HCT116 (cell line): ENCODE measurements around the gene ACMSD. TPM values are rescaled to one million over a fixed set of nuclear protein-coding genes. Genes with fewer than 3 reads are reported as not detected.

Experiments
- ATAC-seq: fragments of 200-7000 bp; cut with Tn5 transposase; 2 replicates; pipeline ENCODE4 v1.9.1; 2020; ENCODE audit warnings: mild to moderate bottlenecking, moderate library complexity
- BruUV-seq: library from RNA; stranded (reverse); fragments of 400-500 nt; replicated peaks from 2 replicates; lab custom pipeline; 2021; lab: Mats Ljungman, UMichigan
- CTCF ChIA-PET: fragments of 300-600 bp; sonication (Branson Sonifier 250); formaldehyde crosslinking; loops from one replicate; lab custom pipeline; 2021; ENCODE audit warnings: antibody characterized with exemption; lab: Charles Lee
- POLR2A ChIA-PET: fragments of 300-600, 350-600 bp; sonication (Branson Sonifier 250); formaldehyde crosslinking; loops from one replicate; lab custom pipeline; 2021; ENCODE audit warnings: antibody characterized with exemption; lab: Charles Lee
- RAD21 ChIA-PET, 2 experiments: fragments of 300-600 bp; sonication (Branson Sonifier 250); formaldehyde crosslinking; loops; one replicate each; lab custom pipeline; 2023; ENCODE audit warnings: low total read pairs in 2 of 2; ENCODE audit not compliant: uncharacterized antibody in 2 of 2, unreplicated experiment in 2 of 2, low non-redundant PET in 1 of 2; lab: Charles Lee
- DNase-seq: peaks from one replicate; pipeline ENCODE4 v3.0.0-alpha.2; 2010; ENCODE audit warnings: low read depth, low spot score
- H2AFZ ChIP-seq: fragments of 200-600 bp; shearing (Covaris generic), sonication (generic); 2 replicates; pipeline ENCODE4 v1.6.1; 2017; ENCODE audit warnings: low read depth, mixed run types, mixed read lengths, antibody characterized with exemption, low read length; ENCODE audit not compliant: poor library complexity, severe bottlenecking
- H3K27ac ChIP-seq: 2 replicates; pipeline ENCODE4 v1.5.1; 2012; ENCODE audit warnings: low read depth, low read length
- H3K27me3 ChIP-seq: fragments of 200-600 bp; sonication (generic); 2 replicates; pipeline ENCODE4 v1.6.1; 2016; ENCODE audit warnings: mixed run types, low read length, mixed read lengths; ENCODE audit not compliant: insufficient read depth
- H3K36me3 ChIP-seq, 2 experiments: fragments of 200-500 bp in 1 of 2; fragments of 200-600 bp in 1 of 2; sonication (Bioruptor generic) in 1 of 2; sonication (generic) in 1 of 2; 2 replicates each; pipeline versions ENCODE4 v1.5.1 to v1.6.1; 2014 to 2016; ENCODE audit warnings: low read length in 2 of 2, inconsistent platforms in 1 of 2, mixed read lengths in 1 of 2, mixed run types in 1 of 2; ENCODE audit not compliant: insufficient read depth in 2 of 2, control insufficient read depth in 1 of 2
- H3K4me1 ChIP-seq, 2 experiments: fragments of 200-600 bp in 1 of 2; sonication (generic) in 1 of 2; 2 replicates each; pipeline versions ENCODE4 v1.5.1 to v1.6.1; 2012 to 2017; ENCODE audit warnings: low read length in 2 of 2, inconsistent platforms in 1 of 2, mild to moderate bottlenecking in 1 of 2, mixed read lengths in 1 of 2, mixed run types in 1 of 2, moderate library complexity in 1 of 2; ENCODE audit not compliant: insufficient read depth in 2 of 2, control insufficient read depth in 1 of 2
- H3K4me2 ChIP-seq: fragments of 200-600 bp; sonication (generic); 2 replicates; pipeline ENCODE4 v1.6.1; 2017; ENCODE audit warnings: mixed run types, low read length, mixed read lengths
- H3K4me3 ChIP-seq, 2 experiments: fragments of 200-600 bp in 1 of 2; sonication (generic) in 1 of 2; replicated peaks in 1 of 2; 2 replicates each; pipeline ENCODE4 v1.5.1; 2011 to 2016; ENCODE audit warnings: low read length in 2 of 2, control low read depth in 1 of 2, low read depth in 1 of 2, mild to moderate bottlenecking in 1 of 2, mixed read lengths in 1 of 2, mixed run types in 1 of 2
- H3K79me2 ChIP-seq: fragments of 200-600 bp; sonication (generic); 2 replicates; pipeline ENCODE4 v1.6.1; 2017; ENCODE audit warnings: mild to moderate bottlenecking, mixed run types, low read length, moderate library complexity, mixed read lengths; ENCODE audit not compliant: insufficient read depth
- H3K9ac ChIP-seq: fragments of 200-600 bp; sonication (generic); 2 replicates; pipeline ENCODE4 v1.6.1; 2016; ENCODE audit warnings: low read length, mixed read lengths
- H3K9me2 ChIP-seq: fragments of 200-600 bp; sonication (generic), shearing (Covaris generic); 2 replicates; pipeline ENCODE4 v1.6.1; 2017; ENCODE audit warnings: mixed run types, mild to moderate bottlenecking, moderate library complexity; ENCODE audit not compliant: insufficient read depth
- H3K9me3 ChIP-seq, 2 experiments: fragments of 200-500 bp in 1 of 2; fragments of 200-600 bp in 1 of 2; sonication (Bioruptor generic) in 1 of 2; sonication (generic) in 1 of 2; 2 replicates each; pipeline ENCODE4 v1.6.1; 2014 to 2017; ENCODE audit warnings: low read length in 2 of 2, mixed read lengths in 2 of 2, inconsistent platforms in 1 of 2, low read depth in 1 of 2, mild to moderate bottlenecking in 1 of 2, mixed run types in 1 of 2, moderate library complexity in 1 of 2; ENCODE audit not compliant: control insufficient read depth in 1 of 2, insufficient read depth in 1 of 2
- H4K20me1 ChIP-seq: fragments of 200-600 bp; sonication (generic), shearing (Covaris generic); 2 replicates; pipeline ENCODE4 v1.6.1; 2017; ENCODE audit warnings: mixed run types, mild to moderate bottlenecking, moderate library complexity; ENCODE audit not compliant: insufficient read depth
- ATF3 ChIP-seq: IDR thresholded peaks from 2 replicates; pipeline ENCODE4 v1.6.1; 2012
- CBX3 ChIP-seq: IDR thresholded peaks from 2 replicates; pipeline ENCODE4 v1.6.1; 2012; ENCODE audit warnings: low read depth
- CEBPB ChIP-seq: IDR thresholded peaks from 2 replicates; pipeline ENCODE4 v1.6.1; 2012; ENCODE audit warnings: low read depth
- EGR1 ChIP-seq: IDR thresholded peaks from 2 replicates; pipeline ENCODE4 v1.6.1; 2012; ENCODE audit warnings: low read depth
- ELF1 ChIP-seq: IDR thresholded peaks from 2 replicates; pipeline ENCODE4 v1.6.1; 2012; ENCODE audit warnings: low read depth, borderline replicate concordance
- EZH2phosphoT487 ChIP-seq: fragments of 200-600 bp; IDR thresholded peaks from 2 replicates; pipeline ENCODE4 v1.6.1; 2018; ENCODE audit warnings: antibody characterized with exemption, borderline replicate concordance
- FOSL1 ChIP-seq: IDR thresholded peaks from 2 replicates; pipeline ENCODE4 v1.6.1; 2012; ENCODE audit warnings: low read depth
- POLR2A ChIP-seq: IDR thresholded peaks from 2 replicates; pipeline ENCODE4 v1.7.0; 2011; ENCODE audit warnings: borderline replicate concordance; ENCODE audit not compliant: insufficient read depth, insufficient read length; ENCODE audit errors: extremely low read depth
- POLR2AphosphoS5 ChIP-seq: IDR thresholded peaks from 2 replicates; pipeline ENCODE4 v1.6.1; 2011; ENCODE audit warnings: mild to moderate bottlenecking, low read depth, low read length, moderate library complexity
- RAD21 ChIP-seq: IDR thresholded peaks from 2 replicates; pipeline ENCODE4 v1.6.1; 2012; ENCODE audit warnings: low read depth, mild to moderate bottlenecking
- SIN3A ChIP-seq: IDR thresholded peaks from 2 replicates; pipeline ENCODE4 v1.6.1; 2012; ENCODE audit warnings: low read depth
- SP1 ChIP-seq: IDR thresholded peaks from 2 replicates; pipeline ENCODE4 v1.6.1; 2012; ENCODE audit warnings: low read depth
- SRF ChIP-seq: IDR thresholded peaks from 2 replicates; pipeline ENCODE4 v1.6.1; 2012; ENCODE audit warnings: low read depth
- TCF7L2 ChIP-seq: IDR thresholded peaks from 2 replicates; pipeline ENCODE4 v1.7.0; 2011; ENCODE audit warnings: borderline replicate concordance, inconsistent platforms; ENCODE audit not compliant: insufficient read depth, insufficient read length; ENCODE audit errors: extremely low read depth
- YY1 ChIP-seq: IDR thresholded peaks from 2 replicates; pipeline ENCODE4 v1.6.1; 2011; ENCODE audit warnings: low read length, low read depth, moderate library complexity, mild to moderate bottlenecking; ENCODE audit not compliant: insufficient replicate concordance; ENCODE audit errors: extremely low read depth
- ZNF274 ChIP-seq: fragments of 200-500 bp; sonication (Bioruptor generic); IDR thresholded peaks from 2 replicates; pipeline ENCODE4 v1.6.1; 2014; ENCODE audit warnings: mild to moderate bottlenecking, low read depth, low read length, inconsistent platforms
- intact Hi-C: fragments of 100-400 bp; cut with micrococcal nuclease; formaldehyde crosslinking; loops from 2 replicates; pipeline ENCODE4 v1.10.0; 2022
- total RNA-seq: library from RNA; stranded (reverse); gene quantifications from one replicate; pipeline ENCODE4 v1.2.1, GENCODE V29; 2021; ENCODE audit not compliant: unreplicated experiment
- TF ChIP-seq, protein P1 (sequence below), 3 experiments: fragments of 200-600 bp in 1 of 3; sonication (generic) in 1 of 3; IDR thresholded peaks in 2 of 3; conservative IDR thresholded peaks in 1 of 3; 2 replicates each; pipeline ENCODE4 v1.5.1; 2012 to 2017; ENCODE audit warnings: low read depth in 2 of 3, low read length in 2 of 3, antibody characterized with exemption in 1 of 3, borderline replicate concordance in 1 of 3, control low read depth in 1 of 3, mild to moderate bottlenecking in 1 of 3, mixed read lengths in 1 of 3, mixed run types in 1 of 3, moderate library complexity in 1 of 3; ENCODE audit not compliant: insufficient read depth in 1 of 3

ACMSD gene
- total RNA-seq, 1 experiment from 2014 or later: not detected

- H3K27me3 ChIP-seq: no peaks in the 10 kb centered on the region
- no peak for TF ChIP-seq ELF1
- no peak for TF ChIP-seq SRF
- TF ChIP-seq TCF7L2: no peak
- TF ChIP-seq EZH2phosphoT487: no peak
- TF ChIP-seq POLR2AphosphoS5: no peak
- no peak for TF ChIP-seq SP1
- TF ChIP-seq FOSL1: no peak
- no peak for TF ChIP-seq ZNF274
- TF ChIP-seq, protein P1, sequence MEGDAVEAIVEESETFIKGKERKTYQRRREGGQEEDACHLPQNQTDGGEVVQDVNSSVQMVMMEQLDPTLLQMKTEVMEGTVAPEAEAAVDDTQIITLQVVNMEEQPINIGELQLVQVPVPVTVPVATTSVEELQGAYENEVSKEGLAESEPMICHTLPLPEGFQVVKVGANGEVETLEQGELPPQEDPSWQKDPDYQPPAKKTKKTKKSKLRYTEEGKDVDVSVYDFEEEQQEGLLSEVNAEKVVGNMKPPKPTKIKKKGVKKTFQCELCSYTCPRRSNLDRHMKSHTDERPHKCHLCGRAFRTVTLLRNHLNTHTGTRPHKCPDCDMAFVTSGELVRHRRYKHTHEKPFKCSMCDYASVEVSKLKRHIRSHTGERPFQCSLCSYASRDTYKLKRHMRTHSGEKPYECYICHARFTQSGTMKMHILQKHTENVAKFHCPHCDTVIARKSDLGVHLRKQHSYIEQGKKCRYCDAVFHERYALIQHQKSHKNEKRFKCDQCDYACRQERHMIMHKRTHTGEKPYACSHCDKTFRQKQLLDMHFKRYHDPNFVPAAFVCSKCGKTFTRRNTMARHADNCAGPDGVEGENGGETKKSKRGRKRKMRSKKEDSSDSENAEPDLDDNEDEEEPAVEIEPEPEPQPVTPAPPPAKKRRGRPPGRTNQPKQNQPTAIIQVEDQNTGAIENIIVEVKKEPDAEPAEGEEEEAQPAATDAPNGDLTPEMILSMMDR (IDR thresholded peaks at IDR 0.05 in 2 of 3, conservative IDR thresholded peaks at IDR 0.05 in 1 of 3; ENCODE audit: borderline replicate concordance in 1 of 3, insufficient read depth in 1 of 3, low read depth in 2 of 3, low read length in 2 of 3): no peak
- no peak for TF ChIP-seq ATF3
- no peak for TF ChIP-seq CEBPB
- TF ChIP-seq CBX3: no peak
- TF ChIP-seq RAD21: no peak
- TF ChIP-seq SIN3A: no peak
- TF ChIP-seq POLR2A: no peak
- TF ChIP-seq EGR1: no peak
- no peak for TF ChIP-seq YY1
- no peaks in the 10 kb centered on the region for H3K79me2 ChIP-seq
- H2AFZ ChIP-seq: no peak overlapping the region
- H3K4me3 ChIP-seq: no peak overlapping the region
- no peak overlapping the region for H3K9ac ChIP-seq
- DNase-seq: no peak
- intact Hi-C loops: no loop called here
- H3K4me2 ChIP-seq: no peak overlapping the region
- ChIA-PET CTCF (interaction anchor here (0.7 kb wide), 1 partner anchor 11 kb away, joined by 3 read pairs; no protein-coding TSS in a partner anchor), RAD21 (interaction anchor here in 1 of 2 experiments (0.7 kb wide), 1 partner anchor 17 kb away, joined by 3 read pairs; no protein-coding TSS in a partner anchor), POLR2A (no interaction called here)
- H3K4me1 ChIP-seq: no peaks in the 10 kb centered on the region
- no peak for ATAC-seq
- H4K20me1 ChIP-seq: no peaks in the 10 kb centered on the region
- no peaks in the 10 kb centered on the region for H3K9me3 ChIP-seq
- H3K27ac ChIP-seq: no peak overlapping the region
- BruUV-seq: no TSS peak
- no peaks in the 10 kb centered on the region for H3K9me2 ChIP-seq
- H3K36me3 ChIP-seq: no peaks in the 10 kb centered on the region
Observed at GRCh38 chr2:134861173-134861572, 22.8 kb downstream of the ACMSD start.
